ENCODE measurements around the gene COL6A1.
"Not testable (repeated sequence)": the region's sequence is repeated elsewhere in the genome, so short reads cannot be mapped to it uniquely, and the experiment has no call there.

The COL6A1 gene

DNA sequence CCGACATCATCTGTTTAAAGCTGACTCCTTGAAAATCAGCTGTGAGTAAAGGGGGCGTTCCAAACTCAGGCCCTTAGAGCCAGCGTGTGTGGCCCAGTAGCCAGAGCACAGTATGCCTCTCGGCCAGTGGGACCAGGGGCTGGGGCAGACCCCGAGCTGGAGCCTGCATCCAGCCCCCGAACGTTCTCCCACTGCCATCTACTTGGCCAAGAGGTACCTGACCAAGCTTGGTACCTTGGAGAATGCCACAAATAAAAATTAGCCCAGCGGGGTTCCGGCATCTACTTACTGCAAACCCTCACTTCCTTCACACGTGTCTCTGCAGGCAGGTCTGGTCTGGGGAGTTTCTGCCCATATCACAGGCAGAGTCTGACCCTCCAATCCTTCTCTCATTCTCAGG lies 59.6 kb downstream of the COL6A1 start:
- DNase-seq (ENCODE audit: low read depth): no peak
- H3K4me3 ChIP-seq (ENCODE audit: control insufficient read depth, low read depth, low read length): no peak overlapping the region
- TF ChIP-seq CTCF (conservative IDR thresholded peaks at IDR 0.05; ENCODE audit: control insufficient read depth, insufficient read depth, low read depth, low read length): no peak

DNA sequence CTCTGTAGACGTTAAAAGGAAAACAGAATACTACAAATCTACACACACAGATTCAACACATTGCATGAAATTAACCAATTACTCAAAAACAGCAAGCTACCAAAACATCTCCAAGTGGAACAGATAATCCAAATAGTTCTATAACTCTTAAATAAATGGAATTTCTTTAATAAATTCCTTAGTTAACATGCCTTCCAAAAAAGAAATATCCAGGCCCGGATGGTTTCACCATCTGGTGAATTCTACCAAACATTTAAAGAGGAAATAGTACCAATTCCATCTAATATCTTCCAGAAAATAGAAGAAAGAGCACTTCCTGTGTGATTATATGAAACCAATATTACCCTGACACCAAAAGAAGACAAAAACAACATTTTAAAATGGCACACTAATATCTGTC lies 63.6 kb downstream of the COL6A1 start:
- no peak overlapping the region for H3K4me3 ChIP-seq (ENCODE audit: control insufficient read depth, low read depth, low read length)
- no peak for TF ChIP-seq CTCF (conservative IDR thresholded peaks at IDR 0.05; ENCODE audit: control insufficient read depth, insufficient read depth, low read depth, low read length)
- no peak for DNase-seq (ENCODE audit: low read depth)

DNA sequence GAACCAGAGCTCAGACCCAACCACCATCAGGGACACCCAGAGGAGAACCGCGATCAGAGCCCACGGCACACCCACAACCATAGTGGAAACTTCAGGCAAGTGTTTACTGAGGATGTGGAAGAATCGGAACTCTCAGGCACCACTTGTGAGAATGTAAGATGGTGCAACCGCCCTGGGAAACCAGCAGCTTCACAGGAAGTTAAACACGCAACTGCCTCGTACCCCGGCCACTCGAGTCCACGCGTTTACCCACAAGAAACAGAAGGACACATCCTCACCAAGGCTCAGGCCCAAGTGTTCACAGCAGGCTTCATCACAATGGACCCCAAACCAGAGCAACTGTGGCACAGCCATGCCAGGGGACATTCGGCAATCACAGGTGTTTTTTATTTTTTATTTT lies 64.9 kb downstream of the COL6A1 start:
- no peak for DNase-seq (ENCODE audit: low read depth)
- no peak overlapping the region for H3K4me3 ChIP-seq (ENCODE audit: control insufficient read depth, low read depth, low read length)
- TF ChIP-seq CTCF (conservative IDR thresholded peaks at IDR 0.05; ENCODE audit: control insufficient read depth, insufficient read depth, low read depth, low read length): no peak

DNA sequence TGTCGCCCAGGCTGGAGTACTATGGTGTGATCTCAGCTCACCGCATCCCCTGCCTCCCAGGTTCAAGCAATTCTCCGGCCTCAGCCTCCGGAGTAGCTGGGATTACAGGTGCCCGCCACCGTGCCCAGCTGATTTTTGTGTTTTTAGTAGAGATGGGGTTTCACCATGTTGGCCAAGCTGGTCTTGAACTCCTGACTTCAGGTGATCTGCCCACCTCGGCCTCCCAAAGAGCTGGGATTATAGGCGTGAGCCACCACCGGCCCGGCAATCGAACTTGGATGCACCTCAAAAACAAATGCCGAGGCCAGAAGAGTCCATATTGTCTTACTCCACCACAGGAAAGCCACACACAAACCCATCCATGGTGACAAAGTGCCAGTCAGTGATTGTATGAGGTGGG lies 65.3 kb downstream of the COL6A1 start:
- not testable (repeated sequence) for H3K4me3 ChIP-seq (ENCODE audit: control insufficient read depth, low read depth, low read length); DNase-seq (ENCODE audit: low read depth)

DNA sequence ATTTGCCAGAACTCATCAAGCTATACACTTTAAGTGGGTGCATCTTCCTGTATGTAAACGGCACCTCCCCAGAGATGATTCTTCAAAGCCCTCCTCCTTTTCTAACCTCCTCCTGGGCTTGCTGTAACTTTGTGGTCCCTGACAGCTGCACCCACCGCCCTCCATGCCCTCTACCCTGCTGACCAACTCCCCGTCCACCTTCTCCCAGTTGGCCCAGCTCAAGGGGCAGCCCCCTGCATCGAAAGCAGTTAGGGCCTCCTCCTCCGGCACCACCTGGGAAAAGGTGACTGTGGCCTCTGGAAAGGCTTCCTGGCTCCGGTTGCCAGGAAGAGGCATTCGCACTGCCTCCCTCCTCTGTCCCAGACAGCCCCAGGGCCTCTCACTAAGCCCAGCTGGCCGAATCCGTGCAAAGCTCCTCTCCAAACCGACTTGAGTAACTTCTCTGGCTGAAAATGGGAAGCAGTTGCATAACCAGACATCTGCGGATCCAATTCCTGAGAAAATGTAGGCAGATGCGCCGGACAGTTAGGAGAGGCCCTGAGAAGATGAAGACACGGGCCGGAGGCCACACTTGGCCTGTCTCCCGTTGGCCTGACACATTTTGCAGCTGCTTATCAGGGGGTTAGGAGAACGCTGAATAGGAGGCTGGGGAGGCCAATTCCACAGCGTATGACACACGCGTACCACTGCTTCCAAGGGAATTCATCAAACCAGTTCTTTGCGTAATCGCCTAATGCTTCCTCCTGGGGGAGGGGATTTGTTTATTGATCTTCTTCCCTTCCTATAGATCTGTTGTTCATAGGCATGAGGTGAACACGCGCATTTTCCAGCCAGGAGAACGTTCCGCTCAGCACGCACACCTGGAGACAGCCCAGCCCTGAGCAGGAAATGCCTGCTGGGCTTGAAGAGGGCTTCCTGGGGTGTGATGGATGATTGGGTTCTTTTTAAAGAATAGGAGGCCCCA lies 67.6 kb downstream of the COL6A1 start:
- TF ChIP-seq CTCF (conservative IDR thresholded peaks at IDR 0.05; ENCODE audit: control insufficient read depth, insufficient read depth, low read depth, low read length): no peak
- peak overlapping the region; percentile 1 for H3K4me3 ChIP-seq (ENCODE audit: control insufficient read depth, low read depth, low read length)
- DNase-seq (ENCODE audit: low read depth): peak; percentile 100

DNA sequence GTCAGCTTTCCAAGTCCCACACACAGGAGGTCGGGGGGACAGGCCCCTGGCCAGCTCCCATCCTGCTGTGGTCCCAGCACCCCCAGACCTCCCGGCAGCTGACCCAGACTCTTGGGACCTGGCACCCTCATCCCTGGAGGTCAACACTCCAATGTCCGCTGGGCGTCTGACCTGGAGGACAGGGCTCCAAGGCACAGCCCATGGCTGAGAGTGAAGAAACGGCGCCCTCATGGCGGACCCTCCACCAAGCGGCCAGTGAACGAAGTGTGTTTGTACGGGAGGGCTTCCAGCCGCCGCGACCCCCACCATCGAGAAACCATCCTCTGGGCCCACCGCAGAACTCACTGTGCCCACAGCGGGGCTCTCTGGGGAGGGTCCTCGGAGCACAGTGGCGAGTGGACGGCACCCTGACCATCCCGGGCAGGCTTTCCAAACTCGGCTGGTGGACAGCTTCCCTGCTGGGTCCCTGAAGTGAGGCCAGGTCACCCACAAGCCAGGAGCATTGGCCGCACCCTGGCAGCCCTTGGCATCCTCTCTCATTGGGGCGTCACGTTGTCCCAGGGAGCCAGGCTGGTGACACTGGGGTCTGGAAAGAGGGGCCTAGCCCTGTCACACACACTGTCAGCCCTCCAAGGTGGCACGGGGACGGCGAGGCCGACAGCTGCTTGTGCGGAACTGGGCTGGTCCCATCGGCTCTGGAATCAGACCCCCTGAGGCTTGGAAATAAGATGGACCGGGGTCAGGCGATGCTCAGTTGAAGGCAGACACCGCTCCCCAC lies 68.5 kb downstream of the COL6A1 start:
- no peak for TF ChIP-seq CTCF (conservative IDR thresholded peaks at IDR 0.05; ENCODE audit: control insufficient read depth, insufficient read depth, low read depth, low read length)
- no peak for DNase-seq (ENCODE audit: low read depth)
- H3K4me3 ChIP-seq (ENCODE audit: control insufficient read depth, low read depth, low read length): no peak overlapping the region

Measured in fibroblast of mammary gland (primary cell).